ENCODE measurements around the gene OR4D5.

- TF ChIP-seq EZH2 (IDR thresholded peaks at IDR 0.05; ENCODE audit: low read length, unreplicated experiment) (no peak), CTCF (conservative IDR thresholded peaks at IDR 0.05; ENCODE audit: low read depth, low read length) (no peak)
Observed at GRCh38 chr11:123976770-123977560, 37.5 kb downstream of the OR4D5 start.

All from PC-3 (cell line).